Fibroblast of the conjunctiva (primary cell): ENCODE results near the gene GRIP1.
A peak's percentile ranks its signal among the peaks of the same experiment; 100 is the strongest.

Source experiments
- DNase-seq: peaks from one replicate; pipeline ENCODE4 v3.0.0-alpha.2; 2010; ENCODE audit warnings: low read depth

The GRIP1 gene

GRCh38 chr12:66693901-66694513, 15.1 kb upstream of the GRIP1 start:
- DNase-seq = peak; percentile 67

GRCh38 chr12:66692986-66693385, 14.1 kb upstream of the GRIP1 start:
- no peak for DNase-seq

GRCh38 chr12:66692170-66692569, 13.3 kb upstream of the GRIP1 start:
- no peak for DNase-seq

GRCh38 chr12:66688846-66689439, 10.1 kb upstream of the GRIP1 start:
- DNase-seq = no peak

- no peak for DNase-seq
Observed at GRCh38 chr12:66684222-66684621, 5.3 kb upstream of the GRIP1 start.

GRCh38 chr12:66683822-66684221, 4.9 kb upstream of the GRIP1 start:
- DNase-seq = no peak

- DNase-seq = no peak
Observed at GRCh38 chr12:66683073-66683472, 4.2 kb upstream of the GRIP1 start.

GRCh38 chr12:66679461-66680084, 697 bp upstream of the GRIP1 start:
- no peak for DNase-seq

- no peak for DNase-seq
Observed at GRCh38 chr12:66676241-66676640, 2.6 kb downstream of the GRIP1 start.

GRCh38 chr12:66674495-66675122, 4.3 kb downstream of the GRIP1 start:
- DNase-seq = no peak

GRCh38 chr12:66669541-66669940, 9.3 kb downstream of the GRIP1 start:
- DNase-seq = no peak

GRCh38 chr12:66668311-66668710, 10.6 kb downstream of the GRIP1 start:
- no peak for DNase-seq

GRCh38 chr12:66667906-66668305, 11.0 kb downstream of the GRIP1 start:
- DNase-seq = no peak

- DNase-seq = no peak
Observed at GRCh38 chr12:66666481-66666880, 12.4 kb downstream of the GRIP1 start.

- DNase-seq = no peak
Observed at GRCh38 chr12:66665435-66665985, 13.4 kb downstream of the GRIP1 start.

- no peak for DNase-seq
Observed at GRCh38 chr12:66664076-66664475, 14.8 kb downstream of the GRIP1 start.

GRCh38 chr12:66663611-66664010, 15.3 kb downstream of the GRIP1 start:
- DNase-seq = no peak

- DNase-seq = peak; percentile 14
Observed at GRCh38 chr12:66662729-66663128, 16.1 kb downstream of the GRIP1 start.

- no peak for DNase-seq
Observed at GRCh38 chr12:66662179-66662578, 16.7 kb downstream of the GRIP1 start.

- no peak for DNase-seq
Observed at GRCh38 chr12:66661357-66661756, 17.5 kb downstream of the GRIP1 start.

GRCh38 chr12:66653796-66654195, 25.1 kb downstream of the GRIP1 start:
- no peak for DNase-seq

GRCh38 chr12:66648033-66648735, 30.7 kb downstream of the GRIP1 start:
- no peak for DNase-seq
